ENCODE measurements around the gene GSN.

GSN gene

DNA sequence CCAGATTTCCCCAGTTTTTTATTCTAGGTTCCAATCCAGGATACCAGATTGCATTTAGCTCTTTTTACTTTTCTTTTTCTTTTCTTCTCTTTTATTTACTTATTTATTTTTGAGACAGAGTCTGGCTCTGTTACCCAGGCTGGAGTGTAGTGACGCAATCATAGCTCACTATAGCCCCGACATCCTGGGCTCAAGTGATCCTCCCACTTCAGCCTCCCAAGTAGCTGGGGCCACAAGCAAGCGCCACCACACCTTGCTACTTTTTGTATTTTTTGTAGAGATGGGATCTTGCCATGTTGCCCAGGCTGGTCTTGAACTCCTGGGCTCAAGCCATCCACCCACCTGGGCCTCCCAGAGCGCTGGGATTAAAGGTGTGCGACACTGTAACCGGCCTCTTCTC, 48.4 kb downstream of the GSN start:
- TF ChIP-seq, protein P1, sequence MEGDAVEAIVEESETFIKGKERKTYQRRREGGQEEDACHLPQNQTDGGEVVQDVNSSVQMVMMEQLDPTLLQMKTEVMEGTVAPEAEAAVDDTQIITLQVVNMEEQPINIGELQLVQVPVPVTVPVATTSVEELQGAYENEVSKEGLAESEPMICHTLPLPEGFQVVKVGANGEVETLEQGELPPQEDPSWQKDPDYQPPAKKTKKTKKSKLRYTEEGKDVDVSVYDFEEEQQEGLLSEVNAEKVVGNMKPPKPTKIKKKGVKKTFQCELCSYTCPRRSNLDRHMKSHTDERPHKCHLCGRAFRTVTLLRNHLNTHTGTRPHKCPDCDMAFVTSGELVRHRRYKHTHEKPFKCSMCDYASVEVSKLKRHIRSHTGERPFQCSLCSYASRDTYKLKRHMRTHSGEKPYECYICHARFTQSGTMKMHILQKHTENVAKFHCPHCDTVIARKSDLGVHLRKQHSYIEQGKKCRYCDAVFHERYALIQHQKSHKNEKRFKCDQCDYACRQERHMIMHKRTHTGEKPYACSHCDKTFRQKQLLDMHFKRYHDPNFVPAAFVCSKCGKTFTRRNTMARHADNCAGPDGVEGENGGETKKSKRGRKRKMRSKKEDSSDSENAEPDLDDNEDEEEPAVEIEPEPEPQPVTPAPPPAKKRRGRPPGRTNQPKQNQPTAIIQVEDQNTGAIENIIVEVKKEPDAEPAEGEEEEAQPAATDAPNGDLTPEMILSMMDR (IDR thresholded peaks at IDR 0.05; ENCODE audit: borderline replicate concordance, insufficient read depth, low read depth, low read length), result no peak
- no peak overlapping the region for H3K4me3 ChIP-seq (ENCODE audit: low read depth, low read length)

- no peak overlapping the region for H3K4me3 ChIP-seq (ENCODE audit: low read depth, low read length)
- TF ChIP-seq, protein P1 (IDR thresholded peaks at IDR 0.05; ENCODE audit: borderline replicate concordance, insufficient read depth, low read depth, low read length), result no peak
Observed at GRCh38 chr9:121316852-121317373, 49.0 kb downstream of the GSN start.

DNA sequence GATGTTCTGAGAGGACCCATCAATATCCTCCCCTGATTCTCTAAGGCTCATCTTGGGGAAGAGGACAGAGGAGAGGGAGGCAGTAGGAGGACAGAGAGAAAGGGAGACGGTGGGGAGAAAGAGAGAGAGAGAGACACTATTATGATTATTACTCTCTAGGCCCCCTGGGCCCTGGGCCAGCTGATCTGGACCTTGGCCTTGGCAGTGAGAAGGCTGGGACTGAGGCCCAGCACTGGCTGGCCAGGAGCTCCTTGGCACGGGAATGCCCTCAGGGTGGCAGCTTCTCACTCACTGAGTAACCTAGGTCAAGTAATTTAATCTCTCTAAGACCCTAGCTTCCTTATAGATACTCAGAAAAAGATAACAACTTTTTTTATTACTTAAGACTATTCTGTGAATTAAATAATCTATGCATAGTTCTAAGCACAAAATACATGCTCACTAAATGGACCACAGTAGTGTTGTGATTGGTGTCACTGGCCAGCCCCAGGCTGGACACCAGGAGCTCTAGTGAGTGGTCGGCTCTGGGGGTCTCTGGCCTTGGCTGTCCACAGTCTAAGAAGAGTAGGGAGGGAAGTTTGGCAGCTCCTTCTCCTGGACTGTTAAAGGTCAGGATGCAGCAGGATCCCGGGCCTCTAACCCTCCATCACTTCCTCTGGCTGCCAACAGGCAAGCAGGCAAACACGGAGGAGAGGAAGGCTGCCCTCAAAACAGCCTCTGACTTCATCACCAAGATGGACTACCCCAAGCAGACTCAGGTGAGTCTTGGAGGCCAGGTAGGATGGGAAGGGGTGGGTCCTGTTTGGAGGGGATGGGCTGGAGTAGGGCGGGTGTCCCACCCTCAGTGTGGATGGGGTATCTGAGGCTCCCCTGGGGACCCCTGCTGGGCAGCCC, 50.0 kb downstream of the GSN start:
- TF ChIP-seq, protein P1 (IDR thresholded peaks at IDR 0.05; ENCODE audit: borderline replicate concordance, insufficient read depth, low read depth, low read length), result no peak
- H3K4me3 ChIP-seq (ENCODE audit: low read depth, low read length), result no peak overlapping the region

GRCh38 chr9:121318631-121319382, 50.8 kb downstream of the GSN start:
- H3K4me3 ChIP-seq (ENCODE audit: low read depth, low read length), result no peak overlapping the region

DNA sequence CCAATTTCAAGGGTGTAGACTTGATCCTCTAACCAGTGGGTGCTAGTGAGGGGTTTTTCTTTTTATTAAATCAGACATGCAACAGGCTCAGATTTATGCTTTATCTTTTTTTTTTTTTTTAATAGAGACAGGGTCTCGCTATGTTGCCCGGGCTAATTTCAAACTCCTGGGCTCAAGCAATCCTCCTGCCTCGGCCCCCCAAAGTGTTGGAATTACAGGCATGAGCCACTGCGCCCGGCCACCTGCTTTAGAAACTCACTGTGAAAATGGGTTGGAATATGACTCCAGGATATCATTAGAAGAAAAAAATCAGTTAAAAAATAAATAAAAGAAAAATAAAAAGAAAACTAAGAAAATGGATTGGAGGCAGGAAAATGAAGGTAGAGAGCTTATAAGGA, 51.4 kb downstream of the GSN start:
- no peak overlapping the region for H3K4me3 ChIP-seq (ENCODE audit: low read depth, low read length)
- TF ChIP-seq, protein P1 (IDR thresholded peaks at IDR 0.05; ENCODE audit: borderline replicate concordance, insufficient read depth, low read depth, low read length), result no peak

More at GRCh38 chr9:121318631-121319382, 50.8 kb downstream of the GSN start:
- TF ChIP-seq, protein P1 (IDR thresholded peaks at IDR 0.05; ENCODE audit: borderline replicate concordance, insufficient read depth, low read depth, low read length), result no peak

DNA sequence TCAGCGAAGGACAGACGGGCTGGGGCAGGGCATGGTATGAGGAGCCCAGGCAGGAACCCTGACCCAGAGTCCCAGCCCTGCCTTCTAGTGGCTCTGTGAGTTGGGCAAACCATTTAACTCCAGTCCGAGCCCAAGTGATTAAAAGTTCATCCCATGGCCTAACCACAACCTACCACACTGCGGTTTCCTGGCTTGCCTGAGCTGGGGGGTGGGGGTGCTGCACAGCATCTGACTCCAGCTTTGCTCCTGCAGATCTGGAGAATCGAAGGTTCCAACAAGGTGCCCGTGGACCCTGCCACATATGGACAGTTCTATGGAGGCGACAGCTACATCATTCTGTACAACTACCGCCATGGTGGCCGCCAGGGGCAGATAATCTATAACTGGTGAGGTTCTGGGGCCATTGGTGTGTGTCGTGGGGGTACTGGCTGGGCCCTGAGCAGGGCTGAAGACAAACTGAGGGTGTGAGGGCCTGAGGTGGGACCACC, 53.1 kb downstream of the GSN start:
- TF ChIP-seq, protein P1 (IDR thresholded peaks at IDR 0.05; ENCODE audit: borderline replicate concordance, insufficient read depth, low read depth, low read length), result no peak
- no peak overlapping the region for H3K4me3 ChIP-seq (ENCODE audit: low read depth, low read length)
